GM12878 (cell line): ENCODE measurements around the gene SYNGR2. TPM values are rescaled to one million over a fixed set of nuclear protein-coding genes. Genes with fewer than 3 reads are reported as not detected.

Experiments
- ATAC-seq: fragments of 200-7000 bp; cut with Tn5 transposase; 3 replicates; pipeline ENCODE4 v1.9.1; 2020; ENCODE audit warnings: mild to moderate bottlenecking, moderate library complexity
- BruUV-seq: library from RNA; stranded (reverse); fragments of 400-500 nt; replicated peaks from 2 replicates; lab custom pipeline; 2021; lab: Mats Ljungman, UMichigan
- CTCF ChIA-PET: fragments of 300-600 bp; sonication (Branson Sonifier 250); formaldehyde crosslinking; extraction: SDS; loops from one replicate; lab custom pipeline; 2021; ENCODE audit warnings: inconsistent platforms; lab: Yijun Ruan, JAX
- POLR2A ChIA-PET: fragments of 350-600 bp; formaldehyde crosslinking; extraction: SDS; loops from one replicate; lab custom pipeline; 2021; ENCODE audit warnings: inconsistent platforms; lab: Charles Lee
- RAD21 ChIA-PET: fragments of 300-600 bp; sonication (Branson Sonifier 250); formaldehyde crosslinking; loops from one replicate; lab custom pipeline; 2023; ENCODE audit warnings: antibody characterized with exemption; ENCODE audit not compliant: unreplicated experiment; lab: Charles Lee
- SMC1A ChIA-PET: fragments of 300-600 bp; sonication (Branson Sonifier 250); formaldehyde crosslinking; loops from one replicate; lab custom pipeline; 2023; ENCODE audit not compliant: unreplicated experiment, uncharacterized antibody; lab: Charles Lee
- DNase-seq: peaks from one replicate; pipeline ENCODE4 v3.0.0-alpha.2; 2011; ENCODE audit warnings: low read depth, low spot score
- FAIRE-seq: peaks from 3 replicates; lab custom pipeline; 2011; peaks lifted over from hg19 to GRCh38; lab: Jason Lieb, UNC
- H2AFZ ChIP-seq: 2 replicates; pipeline ENCODE4 v1.6.0; 2011; ENCODE audit warnings: low read depth, low read length, control low read depth; ENCODE audit not compliant: control insufficient read depth
- H3K27ac ChIP-seq: 2 replicates; pipeline ENCODE4 v1.5.1; 2011; ENCODE audit warnings: control low read depth; ENCODE audit not compliant: control insufficient read depth, insufficient read depth
- H3K27me3 ChIP-seq, 2 experiments: replicated peaks in 1 of 2; 2 replicates each; pipeline versions ENCODE4 v1.6.0 to v1.6.1; 2011; ENCODE audit warnings: low read length in 1 of 2; ENCODE audit not compliant: control insufficient read depth in 2 of 2, insufficient read depth in 2 of 2
- H3K36me3 ChIP-seq, 2 experiments: 2 replicates each; pipeline ENCODE4 v1.5.1; 2011; ENCODE audit warnings: low read length in 1 of 2; ENCODE audit not compliant: control insufficient read depth in 2 of 2, insufficient read depth in 2 of 2
- H3K4me1 ChIP-seq: 2 replicates; pipeline ENCODE4 v1.6.1; 2011; ENCODE audit warnings: mild to moderate bottlenecking, low read length, moderate library complexity, mixed read lengths; ENCODE audit not compliant: control insufficient read depth, insufficient read depth
- H3K4me2 ChIP-seq: 2 replicates; pipeline ENCODE4 v1.6.0; 2011; ENCODE audit warnings: control low read depth; ENCODE audit not compliant: control insufficient read depth, insufficient read depth
- H3K4me3 ChIP-seq: fragments of 200-600 bp; sonication (generic); 2 replicates; pipeline ENCODE4 v1.5.1; 2016
- H3K79me2 ChIP-seq: 2 replicates; pipeline ENCODE4 v1.6.0; 2011; ENCODE audit warnings: low read length; ENCODE audit not compliant: control insufficient read depth, insufficient read depth
- H3K9ac ChIP-seq: 2 replicates; pipeline ENCODE4 v1.8.0; 2011; ENCODE audit warnings: low read length, control low read depth, mixed read lengths; ENCODE audit not compliant: control insufficient read depth, insufficient read depth
- H3K9me3 ChIP-seq: replicated peaks from 3 replicates; pipeline ENCODE4 v1.5.1; 2011; ENCODE audit warnings: mild to moderate bottlenecking, low read length; ENCODE audit not compliant: control insufficient read depth, insufficient read depth
- H4K20me1 ChIP-seq: 2 replicates; pipeline ENCODE4 v1.6.0; 2011; ENCODE audit not compliant: control insufficient read depth, insufficient read depth
- BACH1 ChIP-seq: fragments of 450-650 bp; IDR thresholded peaks from 2 replicates; pipeline ENCODE4 v1.6.1; 2017; ENCODE audit warnings: mild to moderate bottlenecking, borderline replicate concordance
- EP300 ChIP-seq, 2 experiments: fragments of 150-350 bp in 1 of 2; IDR thresholded peaks; 2 replicates each; pipeline ENCODE4 v1.6.1; 2011 to 2012; ENCODE audit warnings: low read depth in 2 of 2, low read length in 2 of 2, borderline replicate concordance in 1 of 2, improper control_type of control experiment in 1 of 2, inconsistent platforms in 1 of 2; ENCODE audit not compliant: control insufficient read depth in 1 of 2
- ETV6 ChIP-seq, 2 experiments: fragments of 450-650 bp in 1 of 2; IDR thresholded peaks in 1 of 2; conservative IDR thresholded peaks in 1 of 2; 2 replicates each; pipeline ENCODE4 v1.6.1; 2014; ENCODE audit warnings: antibody characterized with exemption in 1 of 2, borderline replicate concordance in 1 of 2, low read depth in 1 of 2, mild to moderate bottlenecking in 1 of 2, moderate library complexity in 1 of 2
- GABPA ChIP-seq: IDR thresholded peaks from 2 replicates; pipeline ENCODE4 v1.6.1; 2014; ENCODE audit warnings: antibody characterized with exemption, low read depth, mild to moderate bottlenecking, inconsistent platforms
- HDAC6 ChIP-seq: fragments of 200-600 bp; sonication (generic); IDR thresholded peaks from one replicate; pipeline ENCODE4 v1.8.0; 2017; ENCODE audit warnings: antibody characterized with exemption; ENCODE audit not compliant: unreplicated experiment
- IKZF2 ChIP-seq, 2 experiments: fragments of 450-650 bp; IDR thresholded peaks; 2 replicates each; pipeline ENCODE4 v1.6.1; 2017; ENCODE audit warnings: mild to moderate bottlenecking in 2 of 2, moderate library complexity in 2 of 2
- MEF2A ChIP-seq: IDR thresholded peaks from 2 replicates; pipeline ENCODE4 v1.6.1; 2011; ENCODE audit warnings: low read depth, mild to moderate bottlenecking, low read length, moderate library complexity; ENCODE audit not compliant: insufficient read depth
- NR2C1 ChIP-seq: fragments of 450-650 bp; IDR thresholded peaks from 2 replicates; pipeline ENCODE4 v1.6.1; 2017; ENCODE audit warnings: antibody characterized with exemption, mild to moderate bottlenecking, moderate library complexity
- SMAD1 ChIP-seq: fragments of 450-650 bp; IDR thresholded peaks from 2 replicates; pipeline ENCODE4 v1.6.1; 2018; ENCODE audit warnings: mild to moderate bottlenecking, low read depth; ENCODE audit not compliant: partially characterized antibody
- SP1 ChIP-seq: IDR thresholded peaks from one replicate; pipeline ENCODE4 v1.6.1; 2011; ENCODE audit warnings: low read depth, low read length
- STAT3 ChIP-seq: IDR thresholded peaks from 2 replicates; pipeline ENCODE4 v1.6.1; 2011; ENCODE audit warnings: low read depth, low read length, improper control_type of control experiment
- TBL1XR1 ChIP-seq: IDR thresholded peaks from 2 replicates; pipeline ENCODE4 v1.6.1; 2012; ENCODE audit warnings: low read depth, low read length, improper control_type of control experiment
- ZNF217 ChIP-seq: fragments of 450-650 bp; IDR thresholded peaks from 2 replicates; pipeline ENCODE4 v1.6.1; 2017; ENCODE audit warnings: antibody characterized with exemption, mild to moderate bottlenecking
- ZNF24 ChIP-seq: fragments of 450-650 bp; IDR thresholded peaks from 2 replicates; pipeline ENCODE4 v1.6.1; 2017; ENCODE audit warnings: antibody characterized with exemption, mild to moderate bottlenecking
- WGBS: methylation state at CpG from one replicate; pipeline ENCODE4 v1.1.6; 2016; ENCODE audit warnings: low lambda C conversion rate; ENCODE audit not compliant: insufficient replicate concordance, insufficient coverage; ENCODE audit errors: missing lambda C conversion rate; 5-methylcytosine and 5-hydroxymethylcytosine counted together
- in situ Hi-C: fragments of 300-500 bp; cut with MboI; formaldehyde crosslinking; loops from 9 replicates; pipeline ENCODE4 v1.14.3; 2018; ENCODE audit warnings: mixed read lengths
- intact Hi-C: fragments of 100-400 bp; cut with micrococcal nuclease; formaldehyde crosslinking; loops from one replicate; pipeline ENCODE4 v1.14.2; 2022; ENCODE audit not compliant: unreplicated experiment
- polyA plus RNA-seq, 11 experiments: library from polyadenylated mRNA; depleted of rRNA in 4 of 11; unstranded in 6 of 11; stranded (reverse) in 5 of 11; fragments of >200 nt; fragmentation: Nextera tagmentation in 4 of 11; fragmentation: Illumina TruSeq in 1 of 11; extraction: Ambion mirVana in 4 of 11; extraction: Trizol in 1 of 11; gene quantifications; 1 replicate in 1 of 11; 2 replicates in 10 of 11; pipeline versions ENCODE4 v1.2.1 to v1.2.3, GENCODE V29; 2011 to 2016; ENCODE audit warnings: inconsistent platforms in 2 of 11, missing spikeins in 2 of 11, low read depth in 1 of 11
- total RNA-seq, 4 experiments: library from RNA; depleted of rRNA in 3 of 4; stranded (reverse); fragments of >200 nt in 3 of 4; fragmentation: Illumina TruSeq in 1 of 4; extraction: Trizol in 1 of 4; gene quantifications; 2 replicates each; pipeline versions ENCODE4 v1.2.1 to v1.2.3, GENCODE V29; 2013 to 2021
- TF ChIP-seq, protein P1 (sequence below): fragments of 450-650 bp; formaldehyde crosslinking; IDR thresholded peaks from 2 replicates; pipeline ENCODE4 v1.4.0; 2022; ENCODE audit warnings: mild to moderate bottlenecking, moderate library complexity
- TF ChIP-seq, protein P2 (sequence below): fragments of 450-650 bp; IDR thresholded peaks from 2 replicates; pipeline ENCODE4 v1.6.1; 2017; ENCODE audit warnings: mild to moderate bottlenecking, low read depth, inconsistent platforms; ENCODE audit not compliant: poor library complexity, severe bottlenecking

Gene SYNGR2
- total and polyA plus RNA-seq, 10 of the 15 experiments (the other 5 are each of a cell fraction or from before 2014, with no cell fraction given) = 4.4 to 529 (median 261) TPM

DNA sequence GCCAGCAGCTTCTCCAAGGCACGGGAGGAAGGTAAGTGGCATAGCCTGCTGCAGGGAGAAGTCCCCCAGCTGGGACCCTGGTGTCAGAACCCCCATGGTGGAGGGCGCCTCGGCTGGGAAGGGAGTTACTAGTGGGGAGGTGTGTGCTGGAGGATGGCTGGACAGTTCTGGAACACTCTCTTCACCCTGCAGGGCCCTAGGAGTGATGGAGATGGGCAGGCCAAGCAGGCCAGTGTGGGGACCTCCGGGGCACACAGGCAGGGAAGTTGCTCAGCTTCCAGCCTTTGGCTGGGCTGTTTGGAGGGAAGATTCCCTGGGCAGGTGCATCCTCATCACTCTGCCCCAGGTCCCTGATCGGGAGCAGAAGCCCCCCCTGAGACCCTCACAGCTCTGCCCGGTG lies 21.5 kb upstream of the SYNGR2 start (continued):
- TF ChIP-seq MEF2A (no peak), STAT3 (no peak)

DNA sequence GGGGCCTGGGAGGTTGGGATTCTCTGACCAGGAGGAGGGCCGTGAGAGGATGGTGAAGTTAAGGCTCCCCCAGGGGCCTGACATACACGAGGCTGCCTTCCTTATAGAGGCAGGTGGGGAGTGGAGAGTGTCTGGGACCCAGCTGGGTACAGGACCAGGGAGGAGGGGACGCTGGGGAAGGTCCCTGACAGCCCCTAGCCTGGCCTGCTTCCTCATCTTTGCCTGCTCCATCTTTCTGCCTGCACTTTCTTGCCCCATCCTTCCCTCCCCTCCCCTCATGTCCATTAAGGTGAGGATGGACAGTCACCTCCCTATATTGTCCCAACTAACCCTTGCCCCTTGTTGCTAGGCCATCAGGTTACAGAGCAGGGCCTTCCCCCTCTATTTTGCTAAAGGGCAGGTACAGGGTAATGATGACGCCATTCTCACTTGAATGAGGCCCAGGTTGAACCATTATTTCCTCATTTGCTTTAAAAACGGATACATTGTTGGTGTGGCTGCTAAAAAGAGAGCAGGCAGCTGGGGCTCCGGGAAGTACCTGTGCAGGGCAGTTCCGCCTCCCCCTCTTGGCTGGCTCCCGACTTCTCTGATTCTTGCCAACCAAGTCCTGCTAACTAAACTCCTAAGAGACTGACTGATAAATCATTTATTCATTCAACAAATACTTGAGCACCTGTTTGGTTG lies 20.9 kb upstream of the SYNGR2 start:
- peak overlapping the region; percentile 40 for H3K4me2 ChIP-seq
- H4K20me1 ChIP-seq = no peaks in the 10 kb centered on the region
- peak overlapping the region; percentile 96 for H3K27ac ChIP-seq
- H3K9me3 ChIP-seq = no peaks in the 10 kb centered on the region
- intact Hi-C loops = no loop called here
- FAIRE-seq = peak; percentile 94
- ATAC-seq = peak; percentile 82
- H3K4me3 ChIP-seq = peak overlapping the region; percentile 10; the same call in 1 of the 2 replicates
- peak overlapping the region; percentile 31 for H2AFZ ChIP-seq
- peak overlapping the region; percentile 77 for H3K9ac ChIP-seq
- no peaks in the 10 kb centered on the region for H3K36me3 ChIP-seq
- in situ Hi-C loops = no loop called here
- ChIA-PET RAD21 (interaction anchor here (0.7 to 1.6 kb wide), 6 partner anchors 22 to 40 kb away, joined by 3 to 6 read pairs (median 4); no protein-coding TSS in a partner anchor), SMC1A (interaction anchor here (0.7 to 2.2 kb wide), 9 partner anchors 8 to 73 kb away, joined by 3 to 7 read pairs (median 4); no protein-coding TSS in a partner anchor), CTCF (interaction anchor here (1.0 to 2.3 kb wide), 8 partner anchors 9 to 103 kb away, joined by 3 to 11 read pairs (median 4); partner anchors contain the start of gene TMC8), POLR2A (interaction anchor here (0.6 to 2.5 kb wide), 13 partner anchors 8 to 188 kb away, joined by 3 to 14 read pairs (median 4); partner anchors contain the start of genes TMC6 and TMC8)
- TSS peak; percentile 73 for BruUV-seq
- H3K4me1 ChIP-seq = peaks cover 70% of the 10 kb centered on the region
- H3K27me3 ChIP-seq = no peaks in the 10 kb centered on the region
- 6% methylated on average over 8 of the region's 8 CpGs for WGBS
- H3K79me2 ChIP-seq = peaks cover 2% of the 10 kb centered on the region
- DNase-seq = peak; percentile 85
- TF ChIP-seq IKZF2 (IDR thresholded peaks at IDR 0.05) = peak; percentile 78 to 83; a peak in 3 of 4 replicates
- TF ChIP-seq ETV6 (conservative IDR thresholded peaks at IDR 0.05 in 1 of 2, IDR thresholded peaks at IDR 0.05 in 1 of 2; ENCODE audit: borderline replicate concordance in 1 of 2, low read depth in 1 of 2) = peak in 1 of 2 experiments; percentile 86; a peak in 2 of 4 replicates
- peak; percentile 85 for TF ChIP-seq ZNF24
- TF ChIP-seq GABPA = no peak
- peak; percentile 37; the same call in 1 of the 2 replicates for TF ChIP-seq TBL1XR1
- TF ChIP-seq SP1 = no peak
- TF ChIP-seq, protein P1, sequence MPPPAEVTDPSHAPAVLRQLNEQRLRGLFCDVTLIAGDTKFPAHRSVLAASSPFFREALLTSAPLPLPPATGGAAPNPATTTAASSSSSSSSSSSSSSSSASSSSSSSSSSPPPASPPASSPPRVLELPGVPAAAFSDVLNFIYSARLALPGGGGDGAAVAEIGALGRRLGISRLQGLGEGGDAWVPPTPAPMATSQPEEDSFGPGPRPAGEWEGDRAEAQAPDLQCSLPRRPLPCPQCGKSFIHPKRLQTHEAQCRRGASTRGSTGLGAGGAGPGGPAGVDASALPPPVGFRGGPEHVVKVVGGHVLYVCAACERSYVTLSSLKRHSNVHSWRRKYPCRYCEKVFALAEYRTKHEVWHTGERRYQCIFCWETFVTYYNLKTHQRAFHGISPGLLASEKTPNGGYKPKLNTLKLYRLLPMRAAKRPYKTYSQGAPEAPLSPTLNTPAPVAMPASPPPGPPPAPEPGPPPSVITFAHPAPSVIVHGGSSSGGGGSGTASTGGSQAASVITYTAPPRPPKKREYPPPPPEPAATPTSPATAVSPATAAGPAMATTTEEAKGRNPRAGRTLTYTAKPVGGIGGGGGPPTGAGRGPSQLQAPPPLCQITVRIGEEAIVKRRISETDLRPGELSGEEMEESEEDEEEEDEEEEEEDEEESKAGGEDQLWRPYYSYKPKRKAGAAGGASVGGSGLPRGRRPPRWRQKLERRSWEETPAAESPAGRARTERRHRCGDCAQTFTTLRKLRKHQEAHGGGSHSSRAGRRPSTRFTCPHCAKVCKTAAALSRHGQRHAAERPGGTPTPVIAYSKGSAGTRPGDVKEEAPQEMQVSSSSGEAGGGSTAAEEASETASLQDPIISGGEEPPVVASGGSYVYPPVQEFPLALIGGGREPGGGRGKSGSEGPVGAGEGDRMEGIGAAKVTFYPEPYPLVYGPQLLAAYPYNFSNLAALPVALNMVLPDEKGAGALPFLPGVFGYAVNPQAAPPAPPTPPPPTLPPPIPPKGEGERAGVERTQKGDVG (CRISPR knock-in tag) = no peak
- TF ChIP-seq EP300 (IDR thresholded peaks at IDR 0.05; ENCODE audit: borderline replicate concordance in 1 of 2, control insufficient read depth in 1 of 2, low read depth in 2 of 2, low read length in 2 of 2) = peak; percentile 88 to 93; a peak in 3 of 4 replicates
- peak; percentile 75 for TF ChIP-seq SMAD1
- TF ChIP-seq, protein P2, sequence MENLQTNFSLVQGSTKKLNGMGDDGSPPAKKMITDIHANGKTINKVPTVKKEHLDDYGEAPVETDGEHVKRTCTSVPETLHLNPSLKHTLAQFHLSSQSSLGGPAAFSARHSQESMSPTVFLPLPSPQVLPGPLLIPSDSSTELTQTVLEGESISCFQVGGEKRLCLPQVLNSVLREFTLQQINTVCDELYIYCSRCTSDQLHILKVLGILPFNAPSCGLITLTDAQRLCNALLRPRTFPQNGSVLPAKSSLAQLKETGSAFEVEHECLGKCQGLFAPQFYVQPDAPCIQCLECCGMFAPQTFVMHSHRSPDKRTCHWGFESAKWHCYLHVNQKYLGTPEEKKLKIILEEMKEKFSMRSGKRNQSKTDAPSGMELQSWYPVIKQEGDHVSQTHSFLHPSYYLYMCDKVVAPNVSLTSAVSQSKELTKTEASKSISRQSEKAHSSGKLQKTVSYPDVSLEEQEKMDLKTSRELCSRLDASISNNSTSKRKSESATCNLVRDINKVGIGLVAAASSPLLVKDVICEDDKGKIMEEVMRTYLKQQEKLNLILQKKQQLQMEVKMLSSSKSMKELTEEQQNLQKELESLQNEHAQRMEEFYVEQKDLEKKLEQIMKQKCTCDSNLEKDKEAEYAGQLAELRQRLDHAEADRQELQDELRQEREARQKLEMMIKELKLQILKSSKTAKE = peak; percentile 82
- peak; percentile 43; the same call in 1 of the 2 replicates for TF ChIP-seq BACH1
- peak; percentile 61 for TF ChIP-seq NR2C1
- no peak for TF ChIP-seq HDAC6
- TF ChIP-seq ZNF217 = peak; percentile 15; the same call in 1 of the 2 replicates
